NCI-H1105 treated with DMSO at 0.1 percent for 48 hours (cell line): ENCODE data around the gene PAQR3.
"Not testable (repeated sequence)": the region's sequence is repeated elsewhere in the genome, so short reads cannot be mapped to it uniquely, and the experiment has no call there.

ENCODE experiments used
- DNase-seq: peaks from one replicate; lab custom pipeline; 2025; lab: John Stamatoyannopoulos, UW

PAQR3 gene

GRCh38 chr4:78928835-78929234 lies 10.4 kb downstream of the PAQR3 start:
- DNase-seq: no peak

- DNase-seq: no peak
Measured at GRCh38 chr4:78926826-78927225, 12.4 kb downstream of the PAQR3 start.

DNA sequence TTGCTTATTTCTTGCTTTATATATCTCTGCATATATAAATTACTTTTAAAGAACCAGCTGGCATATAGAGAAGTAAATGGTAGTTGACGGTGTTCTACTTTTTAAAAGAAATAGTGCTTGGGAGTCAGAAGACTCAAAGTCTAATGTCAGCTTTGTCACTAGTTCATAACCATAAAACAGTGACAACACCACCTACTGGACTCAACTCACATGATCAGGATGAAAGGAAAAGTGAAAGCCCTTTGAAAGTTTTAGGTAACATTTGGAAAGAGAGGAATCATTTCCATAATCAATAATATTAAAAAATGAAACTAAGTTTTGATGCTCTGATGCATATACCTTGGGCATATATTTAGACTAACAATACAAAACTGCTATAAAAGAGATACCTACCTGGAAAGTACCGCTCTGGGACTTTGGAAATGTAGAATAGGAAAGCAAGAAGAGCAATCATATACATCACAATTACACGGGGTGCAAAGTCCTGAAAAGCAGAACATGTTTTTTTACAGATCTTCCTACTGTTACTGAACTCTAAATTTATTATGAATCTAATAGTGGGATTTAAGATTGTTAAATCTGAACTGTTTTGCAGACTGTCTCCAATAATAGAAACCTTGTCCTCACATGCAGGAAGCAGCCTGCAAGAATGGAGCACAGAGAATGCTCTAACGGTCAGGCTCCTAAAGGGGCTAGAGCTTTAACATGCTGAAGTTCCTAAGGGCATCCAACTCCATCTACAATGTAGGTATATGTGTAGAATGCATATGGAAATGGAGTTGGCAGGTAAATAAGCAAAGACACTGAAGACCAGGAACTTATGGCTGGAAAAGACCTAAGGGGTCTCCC lies 15.6 kb downstream of the PAQR3 start:
- no peak for DNase-seq

- no peak for DNase-seq
Measured at GRCh38 chr4:78922207-78922606, 17.0 kb downstream of the PAQR3 start.

DNA sequence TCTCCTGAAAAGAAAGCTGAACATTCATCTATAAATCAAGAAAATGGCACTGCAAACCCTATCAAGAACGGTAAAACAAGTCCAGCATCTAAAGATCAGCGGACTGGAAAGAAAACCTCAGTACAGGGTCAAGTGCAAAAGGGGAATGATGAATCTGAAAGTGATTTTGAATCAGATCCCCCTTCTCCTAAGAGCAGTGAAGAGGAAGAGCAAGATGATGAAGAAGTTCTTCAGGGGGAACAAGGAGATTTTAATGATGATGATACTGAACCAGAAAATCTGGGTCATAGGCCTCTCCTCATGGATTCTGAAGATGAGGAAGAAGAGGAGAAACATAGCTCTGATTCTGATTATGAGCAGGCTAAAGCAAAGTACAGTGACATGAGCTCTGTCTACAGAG lies 28.6 kb downstream of the PAQR3 start:
- DNase-seq: no peak

GRCh38 chr4:78908974-78909373 lies 30.3 kb downstream of the PAQR3 start:
- not testable (repeated sequence) for DNase-seq

DNA sequence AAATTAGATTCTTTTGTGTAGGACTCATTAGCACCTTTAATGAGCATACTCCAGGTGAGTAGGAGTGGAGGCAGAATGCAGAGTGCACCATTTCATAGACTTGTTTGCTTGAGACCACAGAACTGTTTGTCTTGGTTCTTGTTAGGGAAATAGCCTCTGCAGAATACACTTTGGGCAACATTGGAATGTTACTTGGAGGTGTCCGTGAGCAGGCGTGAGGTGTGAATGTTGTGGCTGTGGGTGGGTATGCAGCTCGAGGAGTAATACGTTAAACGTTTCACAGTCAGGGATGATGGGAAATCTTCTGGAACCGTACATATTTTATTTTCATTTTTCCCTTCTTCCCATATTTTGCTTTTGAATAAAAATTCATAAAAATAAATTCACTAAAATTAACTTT lies 31.6 kb downstream of the PAQR3 start:
- DNase-seq: no peak

DNA sequence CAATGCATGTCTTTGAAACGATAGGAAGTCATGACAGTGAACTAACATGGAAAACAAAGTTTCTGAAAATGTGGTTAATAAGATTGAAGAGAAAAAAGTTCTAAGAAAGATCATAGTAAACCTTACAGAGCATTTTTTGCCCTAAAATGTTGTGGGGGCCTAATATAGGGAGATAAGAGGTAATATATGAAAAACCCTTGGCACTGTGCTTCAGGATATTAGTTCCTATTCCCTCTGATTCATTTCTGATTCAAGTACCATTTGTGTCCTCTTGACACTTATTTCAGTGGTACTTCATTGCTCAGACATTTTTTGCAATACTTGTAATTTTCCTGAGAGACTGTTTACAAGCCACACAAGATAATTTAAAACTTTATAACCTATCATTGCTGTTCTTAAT lies 35.1 kb downstream of the PAQR3 start:
- DNase-seq: no peak

GRCh38 chr4:78902298-78902697 lies 36.9 kb downstream of the PAQR3 start:
- no peak for DNase-seq

GRCh38 chr4:78901882-78902281 lies 37.4 kb downstream of the PAQR3 start:
- DNase-seq: no peak

DNA sequence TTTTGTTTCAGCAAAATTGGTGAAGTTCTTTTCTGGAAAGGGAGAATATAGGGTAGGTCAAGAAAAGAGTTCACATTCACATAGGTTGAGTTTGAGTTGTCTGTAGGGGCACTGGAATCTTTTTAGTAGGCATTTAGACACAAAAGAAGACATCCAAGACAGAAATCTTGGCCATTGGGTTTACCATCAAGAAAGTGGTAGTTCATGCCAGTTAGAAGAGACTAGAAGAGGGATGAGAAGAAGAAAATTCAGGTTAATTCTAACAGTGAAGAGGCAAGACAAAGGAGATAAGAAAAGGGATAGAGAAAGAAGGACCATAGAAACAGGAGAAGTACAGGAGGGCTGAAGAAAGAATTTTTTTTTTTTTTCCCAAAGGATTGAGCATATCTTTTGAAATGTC lies 39.9 kb downstream of the PAQR3 start:
- no peak for DNase-seq

DNA sequence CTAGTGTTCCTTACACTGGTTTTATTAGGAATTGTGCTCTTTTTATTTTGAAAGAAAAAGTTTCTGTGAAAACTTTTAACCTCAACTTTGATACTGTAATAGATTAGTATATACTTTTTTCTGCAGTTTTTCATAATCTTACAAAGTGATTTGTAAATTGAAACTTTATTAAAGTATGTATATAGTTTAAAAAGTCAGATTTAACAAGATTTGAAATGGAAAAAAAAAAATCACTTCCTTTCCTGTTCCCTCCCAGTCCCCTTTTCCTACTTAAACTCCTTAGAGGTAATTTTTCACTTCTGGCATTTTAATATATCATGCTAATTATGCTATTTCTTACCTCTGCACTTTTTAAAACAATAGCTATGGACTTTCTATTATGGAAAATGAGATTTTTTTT lies 49.3 kb downstream of the PAQR3 start:
- DNase-seq: no peak

DNA sequence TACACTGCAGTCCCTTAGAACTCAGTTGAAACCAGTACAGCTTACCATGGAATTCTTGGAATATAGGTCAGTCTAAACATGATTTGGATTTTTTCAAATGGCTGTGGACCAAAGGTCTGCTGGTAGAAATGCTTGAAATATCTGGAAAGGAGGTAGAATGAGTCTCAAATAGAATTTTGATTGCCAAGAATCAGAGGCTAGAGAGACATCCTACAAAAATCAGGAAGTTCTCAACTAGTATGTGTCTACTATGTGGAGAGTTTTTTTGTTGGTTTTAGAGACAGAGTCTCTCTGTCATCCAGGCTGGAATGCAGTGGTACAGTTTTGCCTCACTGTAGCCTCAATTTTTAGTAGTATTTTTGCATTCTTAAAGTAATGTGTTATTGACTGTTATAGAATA lies 53.6 kb downstream of the PAQR3 start:
- DNase-seq: no peak

DNA sequence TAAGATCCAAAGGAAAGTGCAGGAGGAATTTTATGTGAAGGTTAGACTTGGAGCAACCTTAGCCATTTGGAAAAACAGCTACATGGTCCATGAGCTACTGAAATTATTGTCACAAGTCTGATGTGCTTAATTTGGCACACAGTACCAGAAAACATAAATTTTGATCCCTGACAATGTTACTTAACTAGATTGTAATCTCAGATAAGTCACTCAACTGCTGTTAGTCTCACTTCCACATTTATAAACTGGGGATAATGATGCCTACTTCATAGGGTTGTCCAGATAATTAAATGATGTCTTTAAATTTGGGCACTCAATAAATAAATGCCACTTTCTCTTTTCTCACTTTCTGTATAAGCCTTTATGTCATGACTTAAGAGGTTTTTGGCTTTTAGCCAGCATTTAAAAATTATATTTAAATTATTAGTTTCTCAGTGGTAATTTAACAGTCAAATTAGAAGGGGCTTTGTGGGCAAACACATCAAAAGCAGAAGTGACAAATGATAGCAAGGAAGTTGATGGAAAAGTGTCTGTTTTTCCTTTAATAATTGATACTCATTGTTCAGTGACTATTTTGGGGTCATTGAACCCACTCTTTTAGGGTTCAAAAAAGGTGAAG lies 58.3 kb downstream of the PAQR3 start:
- DNase-seq: peak; percentile 24

- no peak for DNase-seq
Measured at GRCh38 chr4:78878031-78878430, 61.2 kb downstream of the PAQR3 start.

DNA sequence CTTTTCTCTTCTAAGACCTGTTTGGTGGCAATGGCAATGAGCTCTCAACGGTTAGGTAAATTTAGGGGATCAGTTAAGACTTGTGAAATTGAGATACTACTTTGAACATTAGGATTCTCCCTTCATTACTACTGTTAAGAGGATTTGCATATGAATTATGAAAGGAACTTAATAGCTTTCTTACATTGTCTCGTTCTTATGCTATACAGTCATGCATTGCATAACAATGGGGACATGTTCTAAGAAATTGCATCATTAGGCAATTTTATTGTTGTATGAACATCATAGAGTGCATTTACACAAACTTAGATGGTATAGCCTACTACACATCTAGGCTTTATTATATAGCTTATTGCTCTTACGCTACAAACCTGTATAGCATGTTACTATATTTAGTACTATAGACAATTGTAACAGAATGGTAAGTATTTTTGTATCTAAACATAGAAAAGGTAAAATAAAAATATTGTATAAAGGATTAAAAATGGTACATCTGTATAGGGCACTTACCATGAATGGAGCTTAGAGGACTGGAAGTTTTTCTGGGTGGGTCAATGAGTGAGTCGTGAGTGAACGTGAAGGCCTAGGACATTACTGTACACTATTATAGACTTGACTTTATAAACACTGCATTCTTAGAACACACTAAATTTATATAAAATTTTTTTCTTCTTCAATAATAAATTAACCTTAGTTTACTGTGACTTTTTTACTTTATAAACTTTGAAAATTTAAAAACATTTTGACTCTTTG lies 62.5 kb downstream of the PAQR3 start:
- DNase-seq: no peak

GRCh38 chr4:78870056-78870455 lies 69.2 kb downstream of the PAQR3 start:
- DNase-seq: no peak

GRCh38 chr4:78868712-78869111 lies 70.5 kb downstream of the PAQR3 start:
- not testable (repeated sequence) for DNase-seq

DNA sequence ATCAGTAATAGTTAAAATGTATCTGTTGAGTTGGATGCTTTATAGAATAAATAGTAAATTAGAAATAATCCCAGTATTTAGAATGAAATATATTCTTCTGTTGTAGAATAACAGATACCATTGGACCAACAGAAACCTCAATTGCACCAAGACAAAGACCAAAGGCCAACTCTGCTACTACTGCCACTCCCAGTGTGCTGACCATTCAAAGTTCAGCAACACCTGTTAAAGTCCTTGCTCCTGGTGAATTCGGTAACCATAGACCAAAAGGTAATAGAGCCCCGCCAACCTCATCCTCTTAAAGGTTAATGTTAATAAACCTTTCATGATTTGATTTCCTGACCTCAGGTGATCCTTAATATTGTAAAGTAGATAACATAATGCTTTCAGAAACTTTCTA lies 73.8 kb downstream of the PAQR3 start:
- DNase-seq: no peak

- DNase-seq: peak; percentile 64
Measured at GRCh38 chr4:78864405-78865024, 74.7 kb downstream of the PAQR3 start.

- no peak for DNase-seq
Measured at GRCh38 chr4:78863991-78864390, 75.2 kb downstream of the PAQR3 start.

DNA sequence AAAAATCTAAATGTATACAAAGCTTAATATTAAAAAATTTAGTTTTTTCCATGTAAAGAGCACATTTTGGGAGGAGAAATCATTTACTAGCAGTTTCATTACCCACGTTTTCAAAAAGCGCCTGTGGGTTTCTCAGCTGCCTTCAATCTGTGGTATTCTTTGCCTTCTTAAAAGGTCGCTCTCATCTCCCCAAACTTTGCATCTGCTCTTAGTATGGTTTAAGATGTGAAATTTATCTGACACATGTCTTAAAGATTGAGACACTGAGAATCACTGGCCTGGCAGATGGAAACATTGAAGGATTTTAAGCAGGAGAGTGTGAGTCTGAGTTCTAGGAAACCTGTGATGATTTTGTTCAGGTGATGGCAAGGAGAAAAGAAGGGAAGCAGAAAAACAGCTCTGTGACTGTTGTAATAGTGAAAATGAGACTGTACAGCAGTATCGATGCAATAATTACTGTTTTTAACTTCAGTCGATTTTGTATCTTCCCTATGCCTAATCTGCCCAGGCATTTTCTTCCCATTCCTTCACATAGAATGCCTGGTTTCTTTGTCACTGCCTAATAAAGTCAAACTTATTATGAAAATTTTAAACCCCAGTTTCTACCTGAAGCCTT lies 75.9 kb downstream of the PAQR3 start:
- no peak for DNase-seq
